GM18505 (cell line): Measurements from ENCODE around the gene NCK1.
"Not testable (repeated sequence)": the region's sequence is repeated elsewhere in the genome, so short reads cannot be mapped to it uniquely, and the experiment has no call there.

Experiments
- ATAC-seq: cut with Tn5 transposase; IDR thresholded peaks from one replicate; pipeline ENCODE4 v1.9.1; 2021; ENCODE audit not compliant: unreplicated experiment
- POLR2A ChIP-seq: IDR thresholded peaks from 4 replicates; pipeline ENCODE4 v1.6.1; 2011; ENCODE audit warnings: borderline replicate concordance; ENCODE audit not compliant: insufficient read depth, insufficient read length; ENCODE audit errors: extremely low read depth

The NCK1 gene

DNA sequence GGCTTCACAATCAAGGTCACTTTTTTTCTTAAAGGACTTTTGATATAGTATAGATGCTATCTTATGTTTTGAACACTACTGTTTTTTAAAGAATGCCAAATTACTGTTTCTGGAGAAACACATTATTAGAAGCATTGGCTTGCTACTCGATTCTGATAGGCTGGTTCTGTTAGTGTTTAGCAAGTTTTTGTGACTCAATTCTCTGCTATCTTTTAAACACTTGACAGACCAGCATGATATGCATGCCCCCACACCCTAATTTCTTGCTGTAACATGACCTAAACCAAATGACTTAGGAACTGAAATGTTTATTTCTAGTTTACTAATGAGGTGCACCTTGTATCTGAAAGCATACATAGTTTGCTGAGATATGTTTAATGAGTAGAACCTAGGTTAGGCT is 90.3 kb downstream of the NCK1 start:
- no peak for ATAC-seq
- TF ChIP-seq POLR2A = no peak

DNA sequence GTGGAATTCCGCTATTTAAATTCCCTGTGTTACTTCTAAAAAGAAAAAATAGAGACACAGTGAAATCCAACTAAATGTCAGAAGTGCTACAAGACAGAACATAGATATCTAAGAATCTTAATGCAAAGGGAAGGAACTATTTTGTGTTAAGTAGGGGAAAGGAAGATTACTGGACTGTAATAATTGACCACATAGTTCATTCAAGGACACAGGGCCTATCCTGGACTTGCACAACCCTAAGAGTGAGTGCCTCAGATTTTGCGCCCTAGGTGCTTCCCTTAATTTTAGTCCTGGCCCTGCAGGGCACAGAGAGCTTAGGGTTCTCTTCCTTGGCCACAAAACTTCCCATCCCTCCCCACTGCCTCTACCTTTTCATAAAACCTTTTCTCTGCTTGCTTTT is 92.2 kb downstream of the NCK1 start:
- no peak for TF ChIP-seq POLR2A
- no peak for ATAC-seq

DNA sequence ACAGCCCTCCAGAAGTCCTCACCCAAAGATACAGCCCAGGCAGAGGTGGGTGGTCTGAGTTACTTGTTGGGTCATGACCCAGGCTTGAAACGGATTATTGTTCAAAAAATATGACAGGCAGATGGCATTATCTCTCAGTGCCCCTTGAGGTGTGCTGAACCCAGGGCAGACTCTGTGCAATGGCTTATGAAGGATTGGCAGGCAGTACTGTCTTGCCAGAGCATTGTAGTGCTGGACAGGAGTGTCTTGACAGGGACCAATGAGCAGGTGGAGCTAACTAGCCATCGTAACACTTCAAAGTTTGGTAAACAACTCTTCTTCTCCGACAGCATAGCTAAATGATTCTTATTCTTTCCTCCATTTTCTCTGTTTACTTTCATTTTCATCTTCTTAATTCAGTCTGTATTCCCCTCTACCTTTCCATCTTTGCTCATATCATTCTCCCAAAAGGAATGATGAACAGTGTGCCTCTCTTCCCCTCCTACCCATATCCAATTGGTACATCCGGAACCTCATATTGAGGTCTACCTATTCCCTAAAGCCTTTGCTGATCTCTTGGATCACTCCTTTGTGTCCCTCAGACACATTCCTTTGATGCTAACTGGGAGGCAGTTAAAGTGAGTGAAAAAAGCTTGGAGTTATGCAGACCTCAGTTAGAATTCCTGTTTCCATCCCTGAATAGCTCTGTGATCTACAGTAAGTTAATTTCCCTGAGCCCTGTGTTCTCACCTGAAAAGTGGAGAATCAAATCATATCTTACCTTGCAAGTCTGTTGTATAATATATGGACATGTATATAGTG is 93.2 kb downstream of the NCK1 start:
- no peak for ATAC-seq

DNA sequence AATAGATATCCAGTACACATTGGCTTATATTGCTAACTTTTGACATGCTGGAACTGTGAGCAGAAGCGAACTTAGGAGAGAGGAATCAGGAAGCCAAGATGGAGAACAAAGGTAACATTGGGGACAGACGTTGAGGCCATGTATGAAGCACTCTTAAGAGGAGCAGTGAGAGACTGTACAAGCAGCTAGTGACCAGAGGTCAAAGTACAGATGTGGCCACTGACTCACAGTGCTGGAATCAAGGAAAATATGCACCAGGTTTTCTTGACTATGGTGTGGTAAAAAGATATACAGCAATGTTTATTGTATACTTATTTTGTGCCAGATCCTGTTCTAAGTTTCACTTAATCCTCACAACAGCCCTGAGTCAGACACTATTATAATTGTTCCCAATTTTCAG is 93.8 kb downstream of the NCK1 start:
- no peak for ATAC-seq
- no peak for TF ChIP-seq POLR2A

More for the DNA sequence above, 93.2 kb downstream of the NCK1 start:
- no peak for TF ChIP-seq POLR2A

DNA sequence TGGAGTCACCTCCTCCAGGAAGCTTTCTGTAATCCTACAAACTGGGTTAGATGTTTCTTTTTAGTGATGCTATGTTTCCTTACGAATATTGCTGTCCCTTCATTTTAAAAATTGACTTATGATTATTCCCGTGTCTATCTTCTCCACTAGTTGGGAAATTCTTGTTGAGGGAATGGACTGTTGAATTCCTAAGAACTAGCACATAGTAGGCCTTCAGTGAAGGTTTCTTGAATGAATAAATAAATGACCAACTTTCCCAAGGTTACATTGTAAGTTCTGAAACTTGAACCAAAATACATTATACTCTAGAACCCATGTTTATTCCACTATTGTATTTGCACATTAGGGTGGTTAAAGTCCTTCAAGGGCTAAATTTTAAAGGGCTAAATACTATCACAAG is 95.0 kb downstream of the NCK1 start:
- no peak for TF ChIP-seq POLR2A
- no peak for ATAC-seq

DNA sequence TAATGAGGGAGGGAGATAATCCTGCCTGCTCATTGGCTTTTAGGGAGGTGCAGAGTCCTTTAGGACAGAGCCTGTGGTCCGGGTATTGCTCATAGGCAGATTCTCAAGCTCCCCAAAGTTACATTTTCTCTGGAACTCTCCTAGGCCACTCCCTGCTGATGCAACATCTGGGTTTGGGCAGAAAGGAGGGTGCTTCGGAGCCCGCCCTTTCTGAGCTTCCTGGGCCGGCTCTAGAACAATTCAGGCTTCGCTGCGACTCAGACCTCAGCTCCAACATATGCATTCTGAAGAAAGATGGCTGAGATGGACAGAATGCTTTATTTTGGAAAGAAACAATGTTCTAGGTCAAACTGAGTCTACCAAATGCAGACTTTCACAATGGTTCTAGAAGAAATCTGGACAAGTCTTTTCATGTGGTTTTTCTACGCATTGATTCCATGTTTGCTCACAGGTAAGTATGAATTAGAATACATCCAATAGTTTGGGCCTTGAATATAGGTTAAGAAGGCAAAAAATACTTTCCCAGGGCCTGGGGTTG is 95.8 kb downstream of the NCK1 start, which contains the start of gene IL20RB:
TSS of gene IL20RB (plus strand) at position 233 of the 538 bp plus-strand sequence. CDS start at position 364, 131 bp downstream.
- ATAC-seq = no peak
- TF ChIP-seq POLR2A = no peak

DNA sequence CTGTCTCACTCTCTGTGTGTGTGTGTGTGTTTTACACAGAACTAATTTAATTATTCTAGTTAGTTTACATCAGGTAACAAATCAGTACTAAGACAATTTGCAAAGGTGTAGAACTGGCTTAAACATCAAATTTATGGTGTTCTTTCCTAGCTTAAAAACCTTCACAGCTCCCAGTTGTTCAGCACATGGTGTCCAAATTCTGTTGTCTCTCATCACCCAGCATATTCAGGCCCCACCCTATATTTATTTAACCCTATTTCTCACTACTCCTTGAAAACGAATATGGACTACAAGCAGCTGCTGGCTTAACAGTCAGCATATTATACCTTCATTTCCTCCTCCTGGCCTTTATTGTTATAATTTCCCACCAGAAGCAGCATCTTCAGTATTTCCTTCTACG is 96.9 kb downstream of the NCK1 start:
- no peak for TF ChIP-seq POLR2A
- no peak for ATAC-seq

DNA sequence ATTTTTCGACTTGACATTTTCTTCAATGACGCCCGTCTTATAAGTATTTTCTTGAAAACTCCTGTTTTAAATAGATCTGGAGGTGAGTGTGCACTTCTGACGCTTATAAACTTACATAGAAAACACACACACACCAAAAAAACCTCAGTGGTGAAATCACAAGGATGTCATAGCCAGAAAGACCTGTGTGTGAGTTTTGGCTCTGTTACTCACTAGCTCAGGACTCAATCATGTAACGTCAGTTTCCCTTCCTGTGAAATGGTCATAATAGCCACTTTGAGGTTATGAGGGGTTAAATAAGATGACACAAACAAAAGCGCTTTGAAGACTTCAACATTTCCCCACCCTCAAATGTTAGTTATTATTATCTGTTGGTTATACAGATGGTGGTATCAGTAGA is 97.6 kb downstream of the NCK1 start:
- TF ChIP-seq POLR2A = no peak
- ATAC-seq = no peak

DNA sequence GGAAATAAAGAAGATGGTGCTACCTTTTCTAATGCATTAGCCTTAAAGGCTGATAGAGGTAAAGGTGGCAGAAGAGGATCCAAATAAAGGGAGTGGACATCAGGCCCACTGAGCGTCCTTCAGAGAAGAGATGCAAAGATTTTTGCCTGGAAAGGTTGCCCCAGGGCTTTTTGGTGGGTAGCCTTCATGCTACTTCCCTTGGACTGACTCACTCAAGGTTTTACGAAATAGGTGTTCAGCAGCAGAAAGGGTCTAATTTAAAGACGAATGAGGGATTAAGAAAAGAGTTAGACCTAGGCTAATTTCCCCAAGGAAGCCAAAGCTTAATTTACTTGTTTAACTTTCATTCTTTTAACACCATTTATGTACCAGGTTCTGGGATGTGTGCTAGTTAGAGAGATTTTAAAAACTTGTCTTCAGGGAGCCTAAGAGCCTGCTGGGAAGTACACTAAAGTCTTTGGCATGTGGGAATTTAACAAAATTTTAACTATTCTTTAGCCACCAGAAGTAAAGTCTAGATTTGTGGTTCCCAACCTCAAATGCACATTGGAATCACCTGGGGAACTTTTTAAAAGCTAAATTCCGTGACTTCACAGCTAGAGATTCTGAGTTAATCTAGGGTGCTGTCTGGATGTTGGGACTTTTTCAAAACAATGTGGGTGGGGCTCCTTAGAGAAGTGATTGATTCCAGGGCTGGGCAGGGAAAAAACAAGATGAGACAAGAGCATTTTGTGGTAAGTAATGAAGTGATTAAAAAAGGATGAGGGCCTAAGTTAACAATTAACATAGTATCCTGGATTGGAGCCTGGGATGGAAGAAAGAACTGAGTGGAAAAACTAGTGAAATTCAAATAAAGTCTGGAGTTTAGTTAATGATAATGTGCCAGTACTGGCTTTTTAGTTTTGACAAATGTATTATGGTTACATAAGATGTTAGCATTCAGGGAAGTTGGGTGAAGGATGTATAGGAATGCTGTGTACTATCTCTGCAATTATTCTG is 99.1 kb downstream of the NCK1 start:
- no peak for TF ChIP-seq POLR2A
- no peak for ATAC-seq

DNA sequence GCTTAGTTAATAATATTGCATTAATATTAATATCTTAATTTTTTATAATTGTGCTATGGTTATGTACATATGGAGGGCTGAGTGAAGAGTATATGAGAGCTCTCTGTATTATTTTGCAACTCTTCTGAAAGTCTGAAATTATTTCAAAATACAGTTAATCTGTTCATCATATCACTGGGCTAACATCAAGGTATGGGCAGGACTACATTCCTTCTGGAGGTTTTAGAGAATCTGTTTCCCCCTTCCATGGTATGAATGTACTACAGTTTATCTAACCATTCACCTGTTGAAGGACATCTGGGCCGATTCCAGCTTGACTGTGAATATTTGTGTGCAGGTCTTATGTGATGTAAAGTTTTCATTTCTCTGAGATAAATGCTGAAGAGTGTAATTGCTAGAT is 100.9 kb downstream of the NCK1 start:
- no peak for TF ChIP-seq POLR2A
- ATAC-seq = no peak

DNA sequence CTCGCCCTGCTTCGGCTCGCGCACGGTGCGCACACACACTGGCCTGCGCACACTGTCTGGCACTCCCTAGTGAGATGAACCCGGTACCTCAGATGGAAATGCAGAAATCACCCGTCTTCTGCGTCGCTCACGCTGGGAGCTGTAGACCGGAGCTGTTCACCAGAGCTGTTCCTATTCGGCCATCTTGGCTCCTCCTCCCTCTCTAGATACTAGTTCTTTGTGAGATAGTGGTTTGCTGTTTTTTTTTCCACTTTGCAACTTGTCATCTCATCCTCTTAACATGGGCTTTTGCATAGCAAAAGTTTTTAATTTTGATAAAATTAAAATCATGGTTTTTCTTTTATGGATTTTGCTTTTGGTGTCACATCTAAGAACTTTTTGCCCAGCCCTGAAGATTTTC is 107.5 kb downstream of the NCK1 start:
- ATAC-seq = not testable (repeated sequence)

DNA sequence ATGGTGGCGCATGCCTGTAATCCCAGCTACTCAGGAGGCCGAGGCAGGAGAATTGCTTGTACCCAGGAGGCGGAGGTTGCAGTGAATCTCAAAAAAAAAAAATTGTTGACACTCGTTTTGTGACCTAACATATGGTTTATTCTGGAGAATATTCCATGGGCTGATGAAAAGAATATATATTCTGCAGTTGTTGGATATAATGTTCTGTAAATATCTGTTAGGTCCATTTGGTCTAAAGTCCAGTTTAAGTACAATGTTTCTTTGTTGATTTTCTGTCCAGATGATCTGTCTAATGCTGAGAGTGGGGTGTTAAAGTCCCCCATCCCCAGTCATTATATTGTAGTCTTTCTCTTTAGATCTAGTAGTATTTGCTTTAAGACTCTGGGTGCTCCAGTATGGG is 111.3 kb downstream of the NCK1 start:
- ATAC-seq = no peak
- TF ChIP-seq POLR2A = no peak

DNA sequence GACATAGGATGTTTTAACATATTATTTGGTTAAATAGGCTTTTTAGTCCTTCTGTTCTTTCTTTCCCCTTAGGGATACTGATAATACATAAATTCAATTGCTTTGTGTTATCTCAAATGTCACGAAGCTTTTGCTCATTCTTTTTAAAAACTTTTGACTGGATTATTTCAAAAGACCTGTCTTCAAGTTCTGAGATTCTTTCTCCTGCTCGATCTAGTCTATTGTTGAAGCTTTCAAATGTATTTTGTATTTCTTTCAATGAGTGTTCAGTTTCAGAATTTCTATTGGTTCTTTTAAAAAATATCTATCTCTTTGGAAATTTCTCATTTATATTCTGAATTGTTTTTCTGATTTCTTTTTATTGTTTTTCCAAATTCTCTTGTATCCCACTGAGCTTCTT is 112.7 kb downstream of the NCK1 start:
- TF ChIP-seq POLR2A = no peak
- no peak for ATAC-seq
